ENCODE measurements around the gene STRA6.

STRA6 gene

DNA sequence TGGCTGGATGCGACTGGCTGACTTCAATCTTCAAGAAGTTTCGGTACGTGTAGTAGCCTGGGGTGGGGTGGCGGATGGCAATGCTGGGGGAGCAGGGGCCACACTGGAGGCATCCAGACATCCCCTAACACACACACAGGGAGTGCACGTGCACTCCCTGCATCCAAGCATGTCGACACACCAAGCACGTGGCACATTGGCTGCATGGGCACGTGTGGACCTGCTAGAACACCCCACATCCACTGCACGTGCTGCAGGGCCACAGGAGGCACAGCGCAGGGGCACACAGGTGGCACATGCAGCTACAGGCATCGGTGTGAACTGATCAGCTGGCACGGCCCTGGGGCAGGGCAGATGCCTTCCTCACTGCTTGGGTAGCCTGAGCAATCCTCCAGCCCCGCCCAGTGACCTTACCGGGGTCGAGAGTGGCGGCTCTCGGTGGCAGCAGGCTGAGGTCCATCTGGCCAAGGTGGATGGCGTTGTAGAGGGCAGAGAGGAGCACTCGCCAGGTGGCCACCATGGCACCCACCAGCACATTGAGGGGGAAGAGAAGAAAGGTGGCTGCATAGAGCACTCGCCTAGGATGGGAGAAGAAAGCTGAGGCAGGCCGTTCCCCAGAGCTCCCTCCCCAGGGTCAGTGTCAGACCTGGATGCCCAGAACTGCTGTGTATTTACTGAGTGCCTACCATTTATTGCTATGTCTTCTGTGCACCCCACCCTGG, 21.5 kb downstream of the STRA6 start:
- no peak for DNase-seq (ENCODE audit: low read depth)

DNA sequence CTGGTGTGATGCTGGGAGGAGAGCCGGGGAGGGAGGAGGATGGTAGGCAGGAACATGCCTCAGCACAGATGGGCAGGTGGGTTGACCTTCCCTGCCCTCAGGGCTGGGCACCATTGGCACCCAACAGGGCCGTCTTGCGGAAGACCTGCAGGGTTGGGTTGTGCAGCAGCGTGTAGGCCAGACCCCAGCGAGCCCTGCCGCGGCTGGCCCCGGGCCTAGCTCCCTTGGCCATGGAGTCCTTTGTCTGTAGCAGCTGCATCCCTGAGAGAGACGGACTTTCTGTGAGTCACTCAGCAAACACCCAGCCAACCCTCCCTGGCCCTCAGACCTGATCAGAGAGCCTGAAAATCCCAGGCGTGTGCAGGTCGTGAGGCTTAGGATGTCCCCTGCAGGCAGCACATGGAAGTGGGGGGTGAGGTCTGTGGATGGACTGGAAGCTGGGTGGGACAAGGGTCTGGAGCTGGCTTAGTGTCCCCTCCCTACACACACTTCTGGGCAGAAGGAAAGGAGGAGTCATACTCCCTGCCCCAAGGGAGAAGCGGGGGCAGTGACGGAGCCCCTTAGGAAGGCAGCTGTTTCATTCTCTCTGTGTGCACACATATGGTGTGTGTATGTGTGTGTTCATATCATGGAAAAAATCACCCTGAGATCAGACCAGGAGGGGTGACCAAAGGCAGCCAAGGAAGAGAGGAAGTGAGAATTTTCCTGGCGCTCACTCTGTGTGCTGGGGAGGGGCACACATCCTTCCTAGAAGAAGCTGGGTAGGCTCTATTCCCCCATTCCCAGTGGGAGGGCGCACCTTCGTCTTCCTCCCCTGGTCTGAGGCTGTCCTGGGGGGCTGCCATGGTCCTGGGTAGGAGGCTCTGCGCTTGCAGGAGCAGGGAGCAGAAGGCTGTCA, 22.4 kb downstream of the STRA6 start:
- no peak for DNase-seq (ENCODE audit: low read depth)

DNA sequence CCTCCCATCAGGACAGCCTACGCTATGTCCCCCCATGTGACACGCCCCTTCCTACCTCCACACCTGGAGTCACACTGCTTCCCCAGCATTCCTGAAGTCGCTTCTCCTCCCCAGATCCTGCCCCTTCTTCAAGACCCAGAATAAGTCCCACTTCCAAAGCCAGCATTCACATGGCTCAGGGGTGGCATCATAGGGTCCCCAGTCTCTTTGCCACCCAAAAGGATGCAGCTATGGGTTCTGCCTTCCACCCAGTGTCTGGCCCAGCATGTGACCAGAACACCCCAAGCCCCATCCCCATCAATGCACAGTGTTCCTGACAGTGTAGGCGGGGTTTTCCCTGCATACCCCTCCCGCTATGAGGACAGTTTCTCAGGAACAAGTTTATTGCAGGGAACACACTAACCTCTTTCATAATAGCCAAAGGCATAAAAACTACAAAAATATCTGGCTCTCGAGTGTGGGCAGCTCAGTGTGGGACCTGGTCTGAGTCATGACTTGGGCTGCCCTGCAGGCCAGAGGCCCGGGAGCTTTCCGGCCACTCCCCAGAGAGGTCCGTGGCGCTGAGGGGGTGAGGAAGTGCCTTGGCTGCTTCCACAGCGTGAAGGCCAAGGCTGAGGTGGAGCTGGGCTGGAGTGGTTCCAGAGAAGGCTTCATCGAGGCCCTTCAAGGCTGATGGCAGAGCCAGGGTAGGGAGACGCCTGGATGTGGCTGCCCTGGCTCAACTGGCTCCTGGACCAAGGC, 23.3 kb downstream of the STRA6 start:
- peak; percentile 68 for DNase-seq (ENCODE audit: low read depth)

DNA sequence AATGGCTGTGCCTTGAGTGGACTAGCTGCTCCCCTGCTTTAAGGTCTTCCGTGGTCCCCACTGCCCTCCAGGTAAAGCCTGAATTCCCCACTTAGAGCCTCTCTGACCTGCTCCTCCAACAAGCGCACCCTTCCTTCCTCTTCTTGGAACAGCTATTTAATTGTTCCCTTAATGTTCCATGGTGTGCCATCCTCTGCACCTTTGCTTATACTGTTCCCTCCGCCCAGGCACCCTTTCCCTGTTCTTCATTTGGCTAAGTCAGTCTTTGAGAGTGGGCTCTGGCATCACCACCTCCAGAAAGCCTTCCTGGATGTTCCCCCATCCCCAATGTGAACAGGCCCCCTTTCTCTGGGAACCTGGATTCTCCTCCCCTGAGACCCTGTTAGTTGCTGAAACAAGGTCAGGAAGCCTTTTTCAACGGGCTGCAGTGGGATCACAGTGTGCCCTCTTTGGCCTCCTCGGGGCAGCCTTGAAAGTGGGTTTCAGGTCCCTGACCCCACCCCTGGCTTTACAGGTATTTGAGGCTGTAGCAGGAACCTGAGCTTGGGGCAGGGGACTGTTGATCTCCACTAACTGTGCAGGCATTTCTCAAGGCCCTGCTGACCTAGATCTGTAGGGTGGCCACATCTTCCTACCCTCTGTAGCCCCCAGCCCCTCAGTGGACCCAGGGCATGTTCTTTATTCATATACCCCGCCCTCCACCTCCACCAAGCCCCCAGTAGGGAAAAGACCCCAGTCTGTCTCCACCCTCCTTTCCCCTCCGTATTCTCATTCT, 24.1 kb downstream of the STRA6 start:
- no peak for DNase-seq (ENCODE audit: low read depth)

DNA sequence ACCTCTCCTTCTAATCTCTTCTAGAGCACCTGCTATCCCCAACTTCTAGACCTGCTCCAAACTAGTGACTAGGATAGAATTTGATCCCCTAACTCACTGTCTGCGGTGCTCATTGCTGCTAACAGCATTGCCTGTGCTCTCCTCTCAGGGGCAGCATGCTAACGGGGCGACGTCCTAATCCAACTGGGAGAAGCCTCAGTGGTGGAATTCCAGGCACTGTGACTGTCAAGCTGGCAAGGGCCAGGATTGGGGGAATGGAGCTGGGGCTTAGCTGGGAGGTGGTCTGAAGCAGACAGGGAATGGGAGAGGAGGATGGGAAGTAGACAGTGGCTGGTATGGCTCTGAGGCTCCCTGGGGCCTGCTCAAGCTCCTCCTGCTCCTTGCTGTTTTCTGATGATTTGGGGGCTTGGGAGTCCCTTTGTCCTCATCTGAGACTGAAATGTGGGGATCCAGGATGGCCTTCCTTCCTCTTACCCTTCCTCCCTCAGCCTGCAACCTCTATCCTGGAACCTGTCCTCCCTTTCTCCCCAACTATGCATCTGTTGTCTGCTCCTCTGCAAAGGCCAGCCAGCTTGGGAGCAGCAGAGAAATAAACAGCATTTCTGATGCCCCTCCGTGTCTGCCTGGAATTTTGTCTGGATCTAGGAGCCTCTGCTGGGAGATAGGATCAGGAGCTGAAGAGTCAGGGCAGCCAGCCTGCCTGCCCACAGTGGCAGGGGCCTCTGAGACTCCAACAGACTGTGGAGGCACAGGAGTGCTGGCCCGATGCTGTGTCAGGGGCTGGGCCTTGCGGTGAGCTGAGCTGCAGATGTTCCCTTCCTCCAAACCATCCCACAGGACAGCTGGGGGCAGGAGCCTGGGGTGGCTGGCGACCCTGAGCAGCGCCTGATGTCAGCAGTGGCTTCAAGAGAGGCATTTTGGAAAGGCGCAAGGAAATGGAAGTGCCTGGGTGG, 26.0 kb downstream of the STRA6 start:
- no peak for DNase-seq (ENCODE audit: low read depth)

DNA sequence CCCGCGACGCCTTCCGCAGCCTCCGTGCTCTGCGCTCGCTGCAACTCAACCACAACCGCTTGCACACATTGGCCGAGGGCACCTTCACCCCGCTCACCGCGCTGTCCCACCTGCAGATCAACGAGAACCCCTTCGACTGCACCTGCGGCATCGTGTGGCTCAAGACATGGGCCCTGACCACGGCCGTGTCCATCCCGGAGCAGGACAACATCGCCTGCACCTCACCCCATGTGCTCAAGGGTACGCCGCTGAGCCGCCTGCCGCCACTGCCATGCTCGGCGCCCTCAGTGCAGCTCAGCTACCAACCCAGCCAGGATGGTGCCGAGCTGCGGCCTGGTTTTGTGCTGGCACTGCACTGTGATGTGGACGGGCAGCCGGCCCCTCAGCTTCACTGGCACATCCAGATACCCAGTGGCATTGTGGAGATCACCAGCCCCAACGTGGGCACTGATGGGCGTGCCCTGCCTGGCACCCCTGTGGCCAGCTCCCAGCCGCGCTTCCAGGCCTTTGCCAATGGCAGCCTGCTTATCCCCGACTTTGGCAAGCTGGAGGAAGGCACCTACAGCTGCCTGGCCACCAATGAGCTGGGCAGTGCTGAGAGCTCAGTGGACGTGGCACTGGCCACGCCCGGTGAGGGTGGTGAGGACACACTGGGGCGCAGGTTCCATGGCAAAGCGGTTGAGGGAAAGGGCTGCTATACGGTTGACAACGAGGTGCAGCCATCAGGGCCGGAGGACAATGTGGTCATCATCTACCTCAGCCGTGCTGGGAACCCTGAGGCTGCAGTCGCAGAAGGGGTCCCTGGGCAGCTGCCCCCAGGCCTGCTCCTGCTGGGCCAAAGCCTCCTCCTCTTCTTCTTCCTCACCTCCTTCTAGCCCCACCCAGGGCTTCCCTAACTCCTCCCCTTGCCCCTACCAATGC, 27.1 kb downstream of the STRA6 start:
- no peak for DNase-seq (ENCODE audit: low read depth)

DNA sequence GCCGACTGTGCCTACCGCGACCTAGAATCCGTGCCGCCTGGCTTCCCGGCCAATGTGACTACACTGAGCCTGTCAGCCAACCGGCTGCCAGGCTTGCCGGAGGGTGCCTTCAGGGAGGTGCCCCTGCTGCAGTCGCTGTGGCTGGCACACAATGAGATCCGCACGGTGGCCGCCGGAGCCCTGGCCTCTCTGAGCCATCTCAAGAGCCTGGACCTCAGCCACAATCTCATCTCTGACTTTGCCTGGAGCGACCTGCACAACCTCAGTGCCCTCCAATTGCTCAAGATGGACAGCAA, 27.7 kb downstream of the STRA6 start:
- DNase-seq (ENCODE audit: low read depth): no peak

DNA sequence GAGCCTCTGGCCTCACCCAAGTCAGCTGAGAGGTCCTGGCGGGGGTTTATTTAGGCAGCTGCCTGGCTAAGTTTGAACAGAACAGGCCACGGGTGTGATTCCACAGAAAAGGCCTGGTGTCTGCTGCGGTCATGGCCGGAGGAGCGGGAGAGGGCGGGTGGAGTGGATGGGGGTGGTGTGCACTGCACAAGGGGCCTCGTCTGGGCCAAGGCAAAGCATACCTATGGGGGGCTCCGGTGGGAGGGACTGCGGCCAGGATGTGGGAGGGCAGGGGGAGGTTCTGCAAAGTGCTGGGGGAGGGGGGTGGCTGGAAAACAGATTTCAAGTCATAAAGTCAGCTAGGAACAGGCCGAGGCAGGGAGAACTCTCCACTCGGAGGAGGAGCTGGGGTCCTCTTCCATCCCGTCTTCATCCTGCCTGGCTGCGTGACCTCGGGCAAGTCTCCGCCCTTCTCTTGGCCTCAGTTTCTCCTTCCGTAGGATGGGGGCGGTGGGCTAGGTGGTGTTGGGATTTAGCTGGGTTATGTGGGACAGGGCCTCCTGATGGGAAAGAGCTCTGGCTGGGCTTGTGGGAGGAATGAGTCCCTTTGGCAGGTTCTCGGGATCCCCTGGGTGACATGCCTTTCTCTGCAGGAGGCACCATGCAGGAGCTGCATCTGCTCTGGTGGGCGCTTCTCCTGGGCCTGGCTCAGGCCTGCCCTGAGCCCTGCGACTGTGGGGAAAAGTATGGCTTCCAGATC, 28.2 kb downstream of the STRA6 start:
- DNase-seq (ENCODE audit: low read depth): no peak

DNA sequence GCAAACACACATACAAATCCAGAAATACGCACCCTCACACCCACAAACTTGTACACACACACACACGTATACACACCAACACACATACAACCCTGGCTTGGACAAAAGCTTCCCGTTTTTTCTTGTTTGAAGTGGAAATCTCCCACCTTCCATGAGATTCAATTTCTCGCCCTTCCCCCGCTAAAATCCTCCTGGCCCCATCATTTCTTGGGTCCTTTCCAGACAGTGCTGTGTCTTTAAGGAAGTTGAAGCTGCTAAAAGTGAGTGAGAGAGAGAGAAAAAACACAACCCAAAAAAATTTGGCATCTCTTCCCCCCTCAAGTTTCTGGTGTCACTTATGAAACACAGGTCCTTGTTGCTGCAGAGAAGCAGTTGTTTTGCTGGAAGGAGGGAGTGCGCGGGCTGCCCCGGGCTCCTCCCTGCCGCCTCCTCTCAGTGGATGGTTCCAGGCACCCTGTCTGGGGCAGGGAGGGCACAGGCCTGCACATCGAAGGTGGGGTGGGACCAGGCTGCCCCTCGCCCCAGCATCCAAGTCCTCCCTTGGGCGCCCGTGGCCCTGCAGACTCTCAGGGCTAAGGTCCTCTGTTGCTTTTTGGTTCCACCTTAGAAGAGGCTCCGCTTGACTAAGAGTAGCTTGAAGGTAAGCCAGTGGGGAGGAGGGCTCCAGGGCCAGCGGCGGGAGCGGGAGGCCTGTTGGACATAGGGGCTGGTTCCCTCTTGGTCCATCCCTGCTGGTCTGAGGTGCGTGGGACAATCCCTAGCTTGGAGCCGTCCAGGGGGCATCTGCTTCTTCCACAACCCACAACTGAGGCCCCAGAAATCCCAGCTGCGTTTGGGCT, 29.0 kb downstream of the STRA6 start, which contains the start of gene ISLR:
TSS of gene ISLR (plus strand) at position 331 of the 839 bp plus-strand sequence. CDS start 1,149 bp downstream, outside the sequence.
- DNase-seq (ENCODE audit: low read depth): no peak

DNA sequence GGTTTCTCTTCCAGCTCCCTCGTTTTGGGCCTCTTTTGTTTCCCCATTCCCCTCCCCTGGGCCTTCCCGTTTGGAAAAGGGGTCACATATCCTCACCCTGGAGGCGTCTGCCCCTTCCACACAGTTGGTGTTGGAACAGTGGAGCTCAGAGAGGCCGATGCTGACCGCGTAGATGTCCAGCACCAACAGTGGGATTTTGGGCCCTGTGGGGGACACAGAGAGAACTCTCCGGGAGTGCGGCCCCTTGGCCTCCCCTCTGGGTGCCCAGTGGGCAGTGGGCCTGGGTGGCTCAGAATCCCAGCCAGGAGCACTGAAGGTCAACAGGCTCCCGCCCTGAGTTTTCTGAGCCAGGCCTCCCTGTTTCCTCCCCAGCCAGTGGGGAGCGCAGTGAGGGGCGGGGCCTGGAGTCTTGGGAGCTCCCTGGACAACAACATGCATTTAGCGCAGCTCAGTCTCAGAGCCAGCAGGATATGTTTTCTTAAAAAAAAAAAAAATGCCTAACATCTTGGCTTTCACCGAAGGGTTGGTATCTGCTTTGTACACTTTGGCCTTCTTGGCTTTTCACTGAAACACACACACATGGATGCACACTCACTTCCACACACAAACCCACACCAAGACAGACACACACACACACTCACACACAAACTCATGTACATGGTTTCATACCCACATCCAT, 29.7 kb downstream of the STRA6 start:
- DNase-seq (ENCODE audit: low read depth): no peak

DNA sequence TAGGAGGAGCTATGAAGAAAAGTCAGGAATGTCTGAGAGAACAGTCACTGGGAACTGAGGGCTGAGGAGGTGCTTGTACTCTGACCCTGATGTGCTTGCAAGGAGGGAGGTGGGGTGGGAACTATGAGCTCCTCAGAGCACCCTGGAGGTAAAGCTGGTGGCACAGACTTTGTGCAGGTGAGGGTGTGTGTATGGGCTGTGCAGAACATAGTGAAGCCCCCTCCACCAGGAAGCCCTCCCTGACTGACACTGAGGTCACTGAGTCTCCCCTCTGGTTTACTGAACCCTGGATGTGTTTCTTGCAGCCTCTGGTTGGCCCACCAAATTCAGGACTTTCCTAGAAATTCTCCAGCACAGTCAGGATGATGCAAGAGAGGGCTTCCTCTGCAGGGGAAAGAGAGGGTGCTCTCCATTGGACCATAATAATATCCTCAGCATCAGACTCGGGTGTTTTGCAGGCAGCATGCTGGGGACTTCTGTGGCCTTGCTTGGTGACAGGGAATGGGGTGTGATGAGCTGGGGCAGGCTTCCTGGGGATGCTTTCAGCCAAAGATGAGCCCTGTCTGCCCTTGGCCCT, 30.5 kb downstream of the STRA6 start:
- no peak for DNase-seq (ENCODE audit: low read depth)

DNA sequence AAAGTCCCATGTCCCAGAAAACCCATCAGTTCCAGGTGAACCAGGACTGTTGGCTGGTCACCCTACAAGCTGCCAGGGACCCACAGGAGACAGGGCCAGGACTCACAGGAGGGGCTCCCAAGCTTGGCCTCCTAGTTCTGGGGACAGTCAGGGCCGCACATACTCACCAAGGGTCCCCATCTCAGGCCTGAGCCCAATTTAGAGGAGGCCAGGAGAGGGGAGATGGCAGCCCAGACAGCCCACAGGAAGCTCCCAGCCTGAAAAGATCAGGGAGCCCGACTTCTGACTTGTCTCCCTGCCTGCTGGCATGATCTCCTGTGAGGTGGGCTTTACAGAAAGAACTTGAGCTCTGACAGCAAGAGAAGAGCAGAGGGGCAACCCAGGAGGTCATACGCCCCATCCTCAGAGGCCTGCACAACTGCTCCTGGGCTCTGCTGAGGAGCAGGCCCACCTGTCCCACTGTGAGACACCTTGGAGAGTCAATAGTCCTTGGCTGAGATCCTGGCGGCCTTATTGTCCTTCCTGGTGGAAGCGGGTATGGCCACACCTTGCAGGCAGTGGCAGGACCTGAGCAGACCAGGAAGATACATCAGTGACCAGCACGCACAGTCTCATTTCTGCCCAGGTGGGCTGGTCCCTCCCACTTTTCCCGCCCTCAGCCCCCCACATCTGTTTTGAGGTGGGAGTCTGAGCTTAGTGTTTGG, 31.6 kb downstream of the STRA6 start:
- DNase-seq (ENCODE audit: low read depth): no peak

DNA sequence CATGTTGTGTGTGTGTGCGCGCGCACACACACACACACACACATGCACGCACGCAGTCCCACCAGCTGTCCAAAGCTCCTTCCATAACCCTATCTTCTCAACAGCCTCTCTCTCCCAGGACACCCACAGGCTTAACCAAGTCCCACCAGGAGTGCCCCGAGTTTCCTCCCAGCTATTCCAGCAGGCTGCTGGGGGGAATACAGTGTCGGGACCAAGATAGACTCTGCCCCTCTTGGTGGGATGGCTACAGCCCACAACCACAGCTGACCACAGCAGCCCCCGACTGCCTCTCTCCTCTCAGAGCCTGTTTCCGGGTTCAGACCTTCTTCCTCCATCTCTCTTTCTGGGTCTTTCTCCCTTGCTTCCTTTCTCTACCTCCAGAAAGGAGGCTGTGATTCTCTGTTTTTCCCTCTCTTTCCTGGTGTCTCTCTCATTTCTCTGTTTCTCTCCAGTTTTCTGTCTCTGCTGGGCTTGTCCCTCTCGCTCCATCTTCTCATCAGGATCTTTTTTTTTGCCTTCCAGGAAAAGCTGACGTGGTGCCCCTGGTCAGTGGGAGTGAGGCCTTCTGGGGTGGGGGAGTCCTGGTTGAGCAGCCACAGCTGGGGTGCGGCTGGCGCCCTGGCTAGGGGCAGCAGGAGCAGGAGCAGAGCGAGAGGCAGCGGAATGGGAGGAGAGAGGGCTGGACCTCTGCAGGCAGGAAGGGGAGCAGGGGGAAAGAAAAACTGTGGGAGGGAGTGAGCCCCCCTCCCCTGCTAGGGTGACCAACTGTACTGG, 32.3 kb downstream of the STRA6 start:
- no peak for DNase-seq (ENCODE audit: low read depth)

DNA sequence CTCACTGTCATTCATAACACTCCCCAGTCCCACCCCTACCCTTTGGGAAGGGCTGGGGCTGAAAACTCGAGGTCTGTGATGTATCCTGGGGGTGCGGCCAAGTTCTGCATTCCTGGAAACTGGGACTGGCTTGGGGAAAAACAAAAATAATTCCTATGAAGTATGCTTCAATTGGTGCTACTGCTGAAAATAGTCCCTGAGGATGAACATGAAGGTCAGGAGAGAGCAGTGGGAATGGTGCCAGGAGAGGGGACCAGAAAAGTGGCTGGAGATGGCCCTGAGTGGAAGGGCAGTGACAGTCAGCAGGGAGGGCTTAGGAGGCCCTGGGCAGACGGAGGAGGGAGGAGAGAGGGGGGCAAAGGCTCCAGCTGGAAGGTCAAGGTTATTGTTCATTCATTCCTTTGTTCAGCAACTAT, 33.9 kb downstream of the STRA6 start:
- DNase-seq (ENCODE audit: low read depth): no peak

DNA sequence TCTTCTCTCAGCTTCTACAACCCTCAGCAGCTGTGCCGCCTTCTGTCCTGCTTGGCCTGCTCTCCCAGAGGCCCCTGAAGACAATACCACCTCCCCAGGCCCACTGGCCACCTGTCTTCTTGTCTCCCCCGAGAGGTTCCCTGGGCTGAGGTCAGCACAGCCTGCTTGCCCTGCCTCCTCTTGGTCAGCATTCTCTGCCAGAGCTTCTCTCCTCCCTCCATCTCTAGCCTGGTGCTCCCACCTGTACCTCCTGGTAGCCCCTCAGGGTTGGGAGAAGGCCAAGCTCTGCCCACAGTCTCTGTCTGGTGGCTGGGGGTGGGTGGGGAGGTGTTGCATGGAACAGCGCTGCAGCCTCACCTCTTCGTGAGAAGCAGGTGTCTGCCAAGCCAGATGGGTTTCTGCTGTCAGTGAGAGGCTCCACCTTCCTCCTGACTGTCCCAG, 34.7 kb downstream of the STRA6 start:
- DNase-seq (ENCODE audit: low read depth): no peak

DNA sequence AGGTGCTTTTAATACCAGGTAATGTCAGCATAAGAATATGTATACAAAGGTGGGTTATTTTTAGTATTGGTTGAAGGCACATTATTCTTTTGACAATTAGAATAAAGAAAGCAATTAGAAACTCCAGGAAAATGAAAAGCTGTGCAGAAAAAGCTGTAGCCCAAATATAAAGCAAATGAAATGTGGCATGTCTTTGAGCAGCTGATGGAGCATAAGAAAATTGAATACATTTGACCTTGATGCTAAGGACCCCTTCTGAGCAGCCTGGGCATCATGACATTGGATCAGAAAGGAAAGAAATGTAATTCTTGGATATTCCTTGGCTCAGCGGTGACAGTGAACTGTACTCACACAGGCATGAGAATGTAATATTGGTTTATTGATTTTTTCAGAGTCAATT, 37.1 kb downstream of the STRA6 start:
- DNase-seq (ENCODE audit: low read depth): no peak
